LNCAP (cell line): ENCODE measurements around the gene NUDT8.

Experiments used
- TF ChIP-seq, protein P1 (sequence below): fragments of 450-650 bp; IDR thresholded peaks from 2 replicates; pipeline ENCODE4 v1.5.1; 2017; ENCODE audit warnings: mild to moderate bottlenecking

The NUDT8 gene

DNA sequence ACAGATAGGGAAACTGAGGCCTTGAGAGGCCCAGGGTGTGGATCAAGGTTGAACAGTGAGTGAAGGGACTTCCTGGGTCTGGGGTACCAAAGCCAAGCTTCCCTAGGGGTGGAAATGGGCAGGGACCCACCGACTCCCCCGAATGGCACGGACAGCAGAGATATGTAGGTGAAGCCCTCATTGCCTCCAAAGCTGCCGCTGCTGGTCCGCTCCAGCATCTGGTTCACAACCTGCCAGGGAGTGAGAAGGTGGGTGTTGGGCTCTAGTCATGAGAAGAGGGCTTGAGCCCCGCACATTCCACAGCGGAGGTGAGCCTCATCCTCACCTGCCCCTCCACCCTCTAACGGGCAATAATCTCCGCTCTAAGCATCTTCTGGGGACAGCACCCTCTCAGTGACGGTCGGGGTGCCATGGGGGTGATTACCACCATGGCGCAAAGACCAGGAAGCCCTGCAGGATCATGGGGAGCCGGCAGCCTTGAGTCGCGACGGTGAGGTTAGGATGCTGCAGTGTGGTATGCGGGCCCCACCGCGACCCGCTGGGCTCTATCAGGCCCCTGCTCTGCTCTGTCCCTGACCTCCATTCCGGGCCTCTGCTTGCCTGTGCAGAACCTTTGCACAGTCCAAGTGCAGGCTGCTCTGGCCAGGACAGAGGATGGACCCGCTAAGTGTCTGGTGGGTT, 33.9 kb upstream of the NUDT8 start:
- TF ChIP-seq, protein P1, sequence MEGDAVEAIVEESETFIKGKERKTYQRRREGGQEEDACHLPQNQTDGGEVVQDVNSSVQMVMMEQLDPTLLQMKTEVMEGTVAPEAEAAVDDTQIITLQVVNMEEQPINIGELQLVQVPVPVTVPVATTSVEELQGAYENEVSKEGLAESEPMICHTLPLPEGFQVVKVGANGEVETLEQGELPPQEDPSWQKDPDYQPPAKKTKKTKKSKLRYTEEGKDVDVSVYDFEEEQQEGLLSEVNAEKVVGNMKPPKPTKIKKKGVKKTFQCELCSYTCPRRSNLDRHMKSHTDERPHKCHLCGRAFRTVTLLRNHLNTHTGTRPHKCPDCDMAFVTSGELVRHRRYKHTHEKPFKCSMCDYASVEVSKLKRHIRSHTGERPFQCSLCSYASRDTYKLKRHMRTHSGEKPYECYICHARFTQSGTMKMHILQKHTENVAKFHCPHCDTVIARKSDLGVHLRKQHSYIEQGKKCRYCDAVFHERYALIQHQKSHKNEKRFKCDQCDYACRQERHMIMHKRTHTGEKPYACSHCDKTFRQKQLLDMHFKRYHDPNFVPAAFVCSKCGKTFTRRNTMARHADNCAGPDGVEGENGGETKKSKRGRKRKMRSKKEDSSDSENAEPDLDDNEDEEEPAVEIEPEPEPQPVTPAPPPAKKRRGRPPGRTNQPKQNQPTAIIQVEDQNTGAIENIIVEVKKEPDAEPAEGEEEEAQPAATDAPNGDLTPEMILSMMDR: no peak

- TF ChIP-seq, protein P1: no peak
Measured at GRCh38 chr11:67662835-67663531, 33.2 kb upstream of the NUDT8 start.

DNA sequence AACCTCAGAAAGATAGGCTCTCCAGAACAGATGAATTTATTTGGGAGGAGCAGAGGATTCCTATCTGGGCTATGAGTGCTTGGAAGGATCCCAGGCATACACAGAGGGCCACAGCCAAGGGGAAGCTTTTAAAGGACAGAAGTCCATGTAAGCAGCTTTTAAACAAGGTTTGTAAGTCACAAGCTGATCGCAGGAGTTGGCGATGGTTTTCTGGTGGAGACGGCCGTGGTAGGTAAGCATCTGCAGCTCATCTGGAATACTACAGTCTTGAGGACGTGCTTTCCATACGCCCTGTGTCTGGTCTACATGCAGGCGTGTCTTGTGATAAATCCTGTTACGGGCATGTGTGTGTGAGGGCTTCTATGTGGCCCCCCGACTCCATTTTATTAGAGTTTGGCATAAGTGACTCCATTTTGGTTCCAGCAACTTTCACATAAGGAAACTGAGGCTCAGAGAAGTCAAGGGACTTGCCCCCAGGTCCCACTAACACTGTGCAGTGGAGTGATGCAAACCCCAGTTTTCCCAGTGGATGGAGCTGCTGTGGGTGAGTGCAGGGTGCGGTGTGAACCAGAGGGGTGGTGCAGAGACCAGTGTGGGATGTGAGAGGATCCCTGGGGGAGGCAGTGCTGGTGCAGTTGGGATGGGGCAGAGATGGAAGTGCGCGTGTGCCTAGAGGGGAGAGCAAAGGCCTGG, 32.6 kb upstream of the NUDT8 start:
- TF ChIP-seq, protein P1: no peak

GRCh38 chr11:67657300-67657699, 27.6 kb upstream of the NUDT8 start:
- TF ChIP-seq, protein P1: no peak

DNA sequence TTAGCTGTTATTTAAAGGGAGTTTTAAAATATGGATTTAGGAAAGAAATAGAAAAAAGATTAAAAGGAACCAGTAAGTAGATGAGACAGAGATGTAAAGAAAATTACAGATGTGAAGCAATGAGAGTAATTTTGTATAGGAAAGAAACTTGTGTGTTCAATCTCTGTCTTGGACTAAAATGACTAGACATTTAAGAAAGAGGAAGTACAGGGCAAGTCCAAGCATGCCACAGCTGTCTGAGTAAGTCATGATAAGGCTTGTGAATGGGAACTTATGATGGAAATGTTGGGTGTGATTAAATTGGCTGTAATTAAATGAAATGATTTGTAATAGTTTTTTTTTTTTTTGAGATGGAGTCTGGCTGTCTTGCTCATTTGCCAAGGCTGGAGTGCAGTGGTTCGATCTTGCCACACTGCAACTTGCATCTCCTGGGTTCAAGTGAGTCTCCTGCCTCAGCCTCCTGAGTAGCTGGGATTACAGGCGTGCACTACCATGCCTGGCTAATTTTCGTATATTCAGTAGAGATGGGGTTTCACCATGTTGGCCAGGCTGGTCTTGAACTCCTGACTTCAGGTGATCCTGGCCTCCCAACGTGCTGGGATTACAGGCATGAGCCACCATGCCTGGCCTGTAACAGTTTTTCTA, 26.7 kb upstream of the NUDT8 start:
- TF ChIP-seq, protein P1: no peak

GRCh38 chr11:67654225-67654624, 24.5 kb upstream of the NUDT8 start:
- TF ChIP-seq, protein P1: no peak

DNA sequence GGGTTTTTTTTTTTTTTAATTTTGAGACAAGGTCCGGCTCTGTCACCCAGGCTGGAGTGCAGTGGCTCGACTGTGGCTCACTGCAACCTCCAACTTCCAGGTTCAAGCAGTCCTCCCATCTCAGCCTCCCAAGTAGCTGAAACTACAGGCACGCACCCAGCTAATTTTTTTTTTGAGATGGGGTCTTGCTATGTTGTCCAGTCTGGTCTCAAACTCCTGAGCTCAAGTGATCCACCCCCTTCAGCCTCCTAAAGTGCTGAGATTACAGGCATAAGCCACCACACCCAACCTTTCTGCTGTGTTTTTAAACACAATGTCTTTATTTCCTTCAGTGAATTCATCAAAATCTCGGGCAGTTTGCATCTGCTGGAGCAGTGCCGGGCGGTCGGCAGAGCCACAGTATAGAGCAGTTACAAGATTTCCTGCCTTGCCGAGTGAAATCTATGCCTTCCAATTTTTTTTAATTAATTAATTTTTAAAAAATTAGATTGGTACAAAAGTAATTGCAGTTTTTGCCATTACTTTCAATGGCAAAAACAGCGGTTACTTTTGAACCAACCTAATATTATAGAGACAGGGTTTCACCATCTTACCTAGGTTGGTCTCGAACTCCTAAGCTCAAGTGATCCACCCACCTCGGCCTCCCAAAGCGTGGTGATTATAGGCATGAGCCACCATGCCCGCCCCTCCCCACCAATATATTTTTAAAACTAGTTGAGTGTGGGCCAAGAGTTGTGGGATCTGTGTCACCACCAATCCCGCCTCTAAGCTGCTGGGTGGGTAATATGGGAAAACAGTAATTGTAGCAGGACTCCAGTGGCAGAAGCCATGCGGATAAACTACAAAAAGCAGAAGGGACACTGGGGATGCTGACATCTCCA, 23.5 kb upstream of the NUDT8 start:
- TF ChIP-seq, protein P1: no peak
